Central memory CD8-positive, alpha-beta T cell (primary cell): ENCODE measurements around the gene PCNX2.

Experiments used
- ATAC-seq: fragments of 150-1000 bp; cut with Tn5 transposase; replicated peaks from 2 replicates; pipeline ENCODE4 v1.10.0; 2022; ENCODE audit warnings: mild to moderate bottlenecking, moderate FRiP score, moderate number of reproducible peaks; ENCODE audit not compliant: poor library complexity, severe bottlenecking; ENCODE audit errors: extremely low read depth
- DNase-seq, 2 donors: peaks; one replicate each; pipeline ENCODE4 v3.0.0; 2021; ENCODE audit warnings: low spot score in 2 of 2
- H3K27ac Mint-ChIP-seq: one replicate; pipeline ENCODE4 v1.8.0; 2022; ENCODE audit warnings: low read depth, mild to moderate bottlenecking, moderate library complexity, mixed read lengths
- H3K27me3 Mint-ChIP-seq: one replicate; pipeline ENCODE4 v1.8.0; 2022; ENCODE audit warnings: mixed read lengths
- H3K36me3 Mint-ChIP-seq: one replicate; pipeline ENCODE4 v1.8.0; 2022; ENCODE audit warnings: mild to moderate bottlenecking, moderate library complexity, mixed read lengths; ENCODE audit not compliant: insufficient read depth
- H3K4me1 Mint-ChIP-seq: one replicate; pipeline ENCODE4 v1.8.0; 2022; ENCODE audit warnings: mixed read lengths
- H3K4me3 Mint-ChIP-seq: one replicate; pipeline ENCODE4 v1.8.0; 2022; ENCODE audit warnings: mild to moderate bottlenecking, moderate library complexity, mixed read lengths
- H3K9me3 Mint-ChIP-seq: one replicate; pipeline ENCODE4 v1.8.0; 2022; ENCODE audit warnings: mixed read lengths

PCNX2 gene

GRCh38 chr1:233304489-233305102 lies 9.1 kb upstream of the PCNX2 start:
- peaks cover 27% of the 10 kb centered on the region for H3K27me3 Mint-ChIP-seq
- DNase-seq (no peak), ATAC-seq (no peak)
- H3K9me3 Mint-ChIP-seq = no peaks in the 10 kb centered on the region
- H3K4me1 Mint-ChIP-seq = no peaks in the 10 kb centered on the region
- no peaks in the 10 kb centered on the region for H3K36me3 Mint-ChIP-seq
- no peak overlapping the region for H3K4me3 Mint-ChIP-seq
- H3K27ac Mint-ChIP-seq = no peak overlapping the region

- DNase-seq = no peak
- Mint-ChIP-seq H3K36me3 (no peaks in the 10 kb centered on the region), H3K4me1 (peaks cover 8% of the 10 kb centered on the region), H3K27ac (no peak overlapping the region), H3K9me3 (no peaks in the 10 kb centered on the region), H3K4me3 (no peak overlapping the region), H3K27me3 (peaks cover under 1% of the 10 kb centered on the region)
- ATAC-seq = no peak
Measured at GRCh38 chr1:233300326-233300725, 4.8 kb upstream of the PCNX2 start.

- no peak for DNase-seq
- H3K27ac Mint-ChIP-seq = no peak overlapping the region
- no peak for ATAC-seq
- no peaks in the 10 kb centered on the region for H3K36me3 Mint-ChIP-seq
- peaks cover 16% of the 10 kb centered on the region for H3K4me1 Mint-ChIP-seq
- H3K4me3 Mint-ChIP-seq = no peak overlapping the region
- no peaks in the 10 kb centered on the region for H3K9me3 Mint-ChIP-seq
- H3K27me3 Mint-ChIP-seq = no peaks in the 10 kb centered on the region
Measured at GRCh38 chr1:233299450-233299849, 3.9 kb upstream of the PCNX2 start.

GRCh38 chr1:233295975-233296322 lies 424 bp upstream of the PCNX2 start:
- Mint-ChIP-seq H3K4me1 (peaks cover 29% of the 10 kb centered on the region), H3K36me3 (no peaks in the 10 kb centered on the region), H3K4me3 (peak overlapping the region; percentile 94), H3K27me3 (no peaks in the 10 kb centered on the region), H3K9me3 (no peaks in the 10 kb centered on the region), H3K27ac (peak overlapping the region; percentile 97)
- no peak for ATAC-seq
- DNase-seq = no peak

GRCh38 chr1:233294913-233295236 lies 650 bp downstream of the PCNX2 start:
- H3K4me1 Mint-ChIP-seq = peaks cover 29% of the 10 kb centered on the region
- no peaks in the 10 kb centered on the region for H3K9me3 Mint-ChIP-seq
- ATAC-seq (peak; percentile 80), DNase-seq (peak; percentile 14 to 18)
- peak overlapping the region; percentile 97 for H3K27ac Mint-ChIP-seq
- no peaks in the 10 kb centered on the region for H3K27me3 Mint-ChIP-seq
- peak overlapping the region; percentile 94 for H3K4me3 Mint-ChIP-seq
- no peaks in the 10 kb centered on the region for H3K36me3 Mint-ChIP-seq

GRCh38 chr1:233293556-233294446 lies 1.7 kb downstream of the PCNX2 start:
- Mint-ChIP-seq H3K4me3 (no peak overlapping the region), H3K36me3 (peaks cover 2% of the 10 kb centered on the region), H3K27ac (peak overlapping the region; percentile 18), H3K27me3 (no peaks in the 10 kb centered on the region), H3K4me1 (peaks cover 35% of the 10 kb centered on the region), H3K9me3 (no peaks in the 10 kb centered on the region)
- ATAC-seq (no peak), DNase-seq (no peak)

GRCh38 chr1:233290396-233291034 lies 5.0 kb downstream of the PCNX2 start:
- peaks cover 8% of the 10 kb centered on the region for H3K36me3 Mint-ChIP-seq
- peak overlapping the region; percentile 6 for H3K27ac Mint-ChIP-seq
- H3K4me1 Mint-ChIP-seq = peaks cover 47% of the 10 kb centered on the region
- ATAC-seq (no peak), DNase-seq (no peak)
- no peaks in the 10 kb centered on the region for H3K27me3 Mint-ChIP-seq
- no peak overlapping the region for H3K4me3 Mint-ChIP-seq
- no peaks in the 10 kb centered on the region for H3K9me3 Mint-ChIP-seq

GRCh38 chr1:233289676-233290075 lies 5.8 kb downstream of the PCNX2 start:
- Mint-ChIP-seq H3K27ac (no peak overlapping the region), H3K36me3 (peaks cover 8% of the 10 kb centered on the region), H3K4me3 (no peak overlapping the region), H3K27me3 (no peaks in the 10 kb centered on the region), H3K9me3 (no peaks in the 10 kb centered on the region), H3K4me1 (peaks cover 41% of the 10 kb centered on the region)
- ATAC-seq (no peak), DNase-seq (no peak)

- peak overlapping the region; percentile 61 for H3K4me3 Mint-ChIP-seq
- H3K36me3 Mint-ChIP-seq = peaks cover 6% of the 10 kb centered on the region
- peaks cover 49% of the 10 kb centered on the region for H3K4me1 Mint-ChIP-seq
- peak overlapping the region; percentile 89 for H3K27ac Mint-ChIP-seq
- no peaks in the 10 kb centered on the region for H3K27me3 Mint-ChIP-seq
- no peaks in the 10 kb centered on the region for H3K9me3 Mint-ChIP-seq
- ATAC-seq (no peak), DNase-seq (no peak)
Measured at GRCh38 chr1:233282582-233282886, 13.0 kb downstream of the PCNX2 start.

- no peak for DNase-seq
- H3K27ac Mint-ChIP-seq = peak overlapping the region; percentile 89
- peak; percentile 88 for ATAC-seq
- H3K36me3 Mint-ChIP-seq = peaks cover 6% of the 10 kb centered on the region
- peaks cover 47% of the 10 kb centered on the region for H3K4me1 Mint-ChIP-seq
- no peaks in the 10 kb centered on the region for H3K9me3 Mint-ChIP-seq
- peak overlapping the region; percentile 61 for H3K4me3 Mint-ChIP-seq
- no peaks in the 10 kb centered on the region for H3K27me3 Mint-ChIP-seq
Measured at GRCh38 chr1:233281711-233282581, 13.6 kb downstream of the PCNX2 start.

- Mint-ChIP-seq H3K4me3 (no peak overlapping the region), H3K27me3 (no peaks in the 10 kb centered on the region), H3K36me3 (peaks cover 3% of the 10 kb centered on the region), H3K27ac (peak overlapping the region; percentile 32), H3K9me3 (no peaks in the 10 kb centered on the region), H3K4me1 (peaks cover 46% of the 10 kb centered on the region)
- ATAC-seq (no peak), DNase-seq (no peak)
Measured at GRCh38 chr1:233279971-233280370, 15.6 kb downstream of the PCNX2 start.

GRCh38 chr1:233278631-233279030 lies 16.9 kb downstream of the PCNX2 start:
- ATAC-seq = no peak
- no peak overlapping the region for H3K4me3 Mint-ChIP-seq
- H3K4me1 Mint-ChIP-seq = peaks cover 54% of the 10 kb centered on the region
- peaks cover 8% of the 10 kb centered on the region for H3K36me3 Mint-ChIP-seq
- H3K27me3 Mint-ChIP-seq = no peaks in the 10 kb centered on the region
- peak overlapping the region; percentile 32 for H3K27ac Mint-ChIP-seq
- DNase-seq = no peak
- no peaks in the 10 kb centered on the region for H3K9me3 Mint-ChIP-seq
